HG02678 (cell line): ENCODE data around the gene NUP133.
A peak's percentile ranks its signal among the peaks of the same experiment; 100 is the strongest.

ENCODE experiments used
- ATAC-seq: cut with Tn5 transposase; IDR thresholded peaks from one replicate; pipeline ENCODE4 v1.9.1; 2021; ENCODE audit warnings: mild to moderate bottlenecking, moderate library complexity; ENCODE audit not compliant: unreplicated experiment

NUP133 gene

GRCh38 chr1:229452956-229453801, 55.0 kb downstream of the NUP133 start:
- no peak for ATAC-seq

DNA sequence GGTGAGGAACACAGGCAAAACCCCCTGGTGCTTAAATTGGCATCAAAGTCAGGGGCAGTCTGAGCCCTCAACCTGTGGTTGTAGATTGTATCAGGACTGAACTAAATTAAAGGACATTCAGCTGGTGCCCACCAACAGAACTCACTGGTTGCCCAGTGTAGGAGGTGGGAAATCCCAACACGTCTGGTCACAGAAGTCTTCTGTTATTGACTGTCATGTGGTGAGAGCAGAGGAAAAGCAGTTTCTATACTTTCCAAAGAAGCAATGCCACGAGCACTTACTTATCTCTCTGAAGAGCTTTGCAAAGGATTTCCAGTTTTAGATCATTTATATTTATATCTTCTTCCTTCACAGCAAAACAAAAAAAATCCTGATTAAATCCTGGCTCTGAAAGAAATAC, 59.3 kb downstream of the NUP133 start:
- no peak for ATAC-seq

DNA sequence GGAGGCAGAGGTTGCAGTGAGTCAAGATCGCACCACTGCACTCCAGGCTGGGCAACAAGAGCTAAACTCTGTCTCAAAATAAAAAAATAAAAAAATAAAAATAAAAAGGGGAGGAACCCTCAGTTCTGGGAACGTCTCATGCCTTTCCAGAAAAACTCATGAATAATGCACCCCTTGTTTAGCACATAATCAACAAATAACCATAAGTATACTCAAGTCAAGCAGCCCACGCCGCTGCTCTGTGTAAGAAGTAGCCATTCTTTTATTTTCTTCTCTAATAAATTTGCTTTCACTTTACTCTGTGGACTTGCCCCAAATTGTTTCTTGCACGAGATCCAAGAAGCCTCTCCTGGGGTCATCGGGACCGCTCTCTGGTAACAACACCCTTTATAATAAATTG, 59.8 kb downstream of the NUP133 start:
- ATAC-seq = no peak

- ATAC-seq = no peak
These were observed 60.3 kb downstream of the NUP133 start for GRCh38 chr1:229447809-229448252.

GRCh38 chr1:229445828-229446227, 62.3 kb downstream of the NUP133 start:
- no peak for ATAC-seq

GRCh38 chr1:229440851-229441537, 67.1 kb downstream of the NUP133 start:
- peak; percentile 96 for ATAC-seq

DNA sequence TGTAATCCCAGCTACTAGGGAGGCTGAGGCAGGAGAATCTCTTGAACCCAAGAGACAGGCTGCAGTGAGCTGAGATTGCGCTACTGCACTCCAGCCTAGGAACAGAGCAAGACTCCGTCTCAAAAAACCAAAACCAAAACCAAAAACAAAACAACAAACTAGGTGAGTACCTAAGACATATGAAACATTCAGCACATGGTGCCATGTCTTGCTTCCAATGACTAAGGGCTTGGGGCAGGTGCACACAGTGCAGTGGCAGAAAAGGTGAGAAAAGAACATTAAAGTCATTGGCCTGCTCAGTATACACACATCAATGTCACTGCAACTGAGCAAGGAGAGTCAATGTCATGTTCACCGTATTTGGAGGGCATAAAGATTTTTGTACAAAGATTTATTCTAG, 70.1 kb downstream of the NUP133 start:
- no peak for ATAC-seq

DNA sequence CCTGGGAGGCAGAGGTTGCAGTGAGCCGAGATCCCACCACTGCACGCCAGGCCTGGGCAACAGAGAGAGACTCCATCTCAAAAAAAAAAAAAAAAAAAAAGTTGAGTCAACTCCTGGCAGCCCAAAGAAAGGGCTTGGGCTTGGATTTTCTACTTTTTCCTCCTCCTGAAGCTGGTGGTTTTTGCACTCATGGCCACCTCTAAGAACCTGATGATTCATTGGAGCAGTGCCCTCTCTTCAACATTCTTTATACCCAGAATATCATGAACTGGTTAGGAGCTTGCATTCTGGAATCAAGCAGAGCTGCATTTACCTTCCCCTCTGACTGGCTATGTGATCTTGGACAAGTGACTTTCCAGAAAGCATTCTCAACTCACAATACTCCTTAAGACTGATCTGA, 70.7 kb downstream of the NUP133 start:
- ATAC-seq = no peak

DNA sequence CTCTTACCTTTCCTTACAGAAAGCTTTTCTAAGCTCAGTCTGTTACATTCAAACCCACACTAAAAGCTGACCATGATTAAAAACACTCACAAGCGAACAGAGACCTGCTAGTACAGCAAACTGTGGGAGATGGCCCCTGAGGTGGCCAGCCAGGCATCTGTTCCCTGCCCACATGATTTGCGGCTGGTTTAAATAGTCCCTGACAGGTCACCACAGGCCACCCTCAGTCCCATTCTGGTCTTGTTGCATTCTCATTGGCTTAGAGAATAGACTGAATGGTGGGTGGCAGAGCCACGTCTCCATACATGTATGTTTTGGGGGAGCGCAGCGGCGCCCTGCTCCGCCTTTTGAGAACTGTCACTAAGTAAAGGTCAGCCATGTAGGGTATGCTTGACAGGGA, 71.9 kb downstream of the NUP133 start:
- no peak for ATAC-seq

- ATAC-seq = no peak
These were observed 73.5 kb downstream of the NUP133 start for GRCh38 chr1:229434641-229435051.

GRCh38 chr1:229434005-229434640, 74.0 kb downstream of the NUP133 start, which contains the start of gene ACTA1:
TSS of gene ACTA1 (minus strand) at chr1:229434094. CDS start at chr1:229433115, 979 bp downstream.
- no peak for ATAC-seq

- no peak for ATAC-seq
These were observed 74.7 kb downstream of the NUP133 start for GRCh38 chr1:229433364-229434004.

GRCh38 chr1:229432905-229433304, 75.2 kb downstream of the NUP133 start:
- no peak for ATAC-seq

DNA sequence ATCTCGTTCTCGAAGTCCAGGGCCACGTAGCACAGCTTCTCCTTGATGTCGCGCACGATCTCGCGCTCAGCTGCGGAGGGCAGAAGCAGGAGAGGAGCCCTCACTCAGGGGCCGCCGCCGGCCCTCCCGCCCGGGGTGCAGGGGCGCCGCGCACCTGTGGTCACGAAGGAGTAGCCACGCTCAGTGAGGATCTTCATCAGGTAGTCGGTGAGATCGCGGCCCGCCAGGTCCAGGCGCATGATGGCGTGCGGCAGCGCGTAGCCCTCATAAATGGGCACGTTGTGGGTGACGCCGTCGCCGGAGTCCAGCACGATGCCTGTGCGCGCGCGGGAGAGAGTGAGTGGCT, 76.1 kb downstream of the NUP133 start:
- ATAC-seq = no peak

- ATAC-seq = no peak
These were observed 76.6 kb downstream of the NUP133 start for GRCh38 chr1:229431284-229432115.

DNA sequence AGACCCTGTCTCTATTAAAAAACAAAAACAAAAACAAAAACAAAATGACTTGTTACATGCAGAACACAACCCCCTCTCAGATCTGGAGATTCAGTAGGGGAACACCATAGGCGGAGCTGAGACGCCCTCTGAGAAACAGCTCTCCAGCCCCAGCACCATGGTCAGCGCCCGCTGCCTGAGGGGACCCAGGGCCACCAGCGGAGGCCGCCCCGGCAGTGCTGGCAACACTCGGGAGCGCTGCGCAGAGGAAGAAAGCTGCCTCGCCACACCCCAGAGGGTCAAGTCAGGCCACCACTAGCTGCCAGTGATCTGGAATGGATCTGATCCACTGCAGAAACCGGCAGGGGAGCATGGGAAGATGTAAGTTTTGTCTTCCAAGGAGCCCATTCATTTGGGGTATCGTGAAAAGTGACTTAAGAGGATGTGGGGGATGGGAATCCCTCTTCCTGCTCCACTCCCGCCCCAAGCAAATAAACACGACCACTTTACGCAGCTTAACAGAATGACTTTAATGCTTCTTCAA, 77.3 kb downstream of the NUP133 start:
- no peak for ATAC-seq

GRCh38 chr1:229428256-229428655, 79.9 kb downstream of the NUP133 start:
- ATAC-seq = no peak

DNA sequence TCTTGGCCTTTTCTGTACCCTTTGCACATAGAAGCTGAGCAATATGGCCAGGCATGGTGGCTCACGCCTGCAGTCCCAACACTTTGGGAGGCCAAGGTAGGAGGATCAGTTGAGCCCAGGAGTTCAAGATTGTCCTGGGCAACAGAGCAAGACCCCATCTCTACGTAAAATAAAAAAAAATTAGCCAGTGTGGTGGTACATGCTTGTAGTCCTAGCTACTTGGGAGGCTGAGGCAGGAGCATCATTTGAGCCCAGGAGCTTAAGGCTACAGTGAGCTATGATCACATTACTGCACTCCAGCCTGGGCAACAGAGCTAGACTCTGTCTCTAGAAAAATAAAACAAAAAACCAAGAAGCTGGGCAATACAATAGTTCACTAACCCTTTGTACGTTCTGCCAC, 80.6 kb downstream of the NUP133 start:
- no peak for ATAC-seq

GRCh38 chr1:229425564-229426159, 82.5 kb downstream of the NUP133 start:
- no peak for ATAC-seq

DNA sequence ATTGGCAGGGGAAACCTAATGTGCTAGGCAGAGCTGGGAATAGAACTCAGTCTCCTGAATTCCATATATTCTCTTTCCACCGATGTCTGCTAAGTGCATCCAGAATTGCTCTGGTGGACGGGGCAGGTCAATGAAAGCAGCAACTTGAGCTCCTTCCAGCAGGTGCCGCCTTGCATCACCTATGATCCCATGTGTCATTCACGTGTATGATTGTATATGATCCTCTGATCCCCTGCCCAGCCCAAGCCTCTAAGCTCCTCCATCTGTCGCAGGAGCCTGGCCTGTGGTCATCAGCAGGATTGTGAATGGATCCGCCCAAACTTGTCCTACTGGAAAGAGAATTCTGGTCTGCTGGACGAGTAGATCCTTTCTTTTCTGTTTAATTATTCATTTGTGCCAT, 87.4 kb downstream of the NUP133 start:
- ATAC-seq = no peak
